ENCODE measurements around the gene IL17F.
A peak's percentile ranks its signal among the peaks of the same experiment; 100 is the strongest.

Gene IL17F

DNA sequence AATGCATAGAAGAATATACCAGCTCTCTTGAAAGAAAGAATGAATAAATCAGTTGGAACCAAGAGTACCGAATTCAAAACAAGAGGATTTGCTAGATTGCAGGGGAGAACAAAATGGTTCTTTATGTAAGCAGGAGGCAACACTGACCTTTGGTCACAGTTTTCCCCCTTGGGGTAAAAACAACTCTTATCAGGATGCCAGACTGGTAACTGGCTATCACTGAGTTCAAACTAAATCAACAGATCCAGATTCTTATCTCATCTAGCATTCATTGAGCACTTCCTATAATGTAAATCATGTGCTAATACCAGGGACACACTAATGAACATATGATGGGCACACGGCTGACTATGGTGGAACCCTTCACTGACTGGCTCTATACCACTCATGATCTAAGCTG, 4.8 kb upstream of the IL17F start:
- DNase-seq (ENCODE audit: low read depth): no peak
- no peak overlapping the region for H3K4me3 ChIP-seq (ENCODE audit: low read length)
- TF ChIP-seq, protein P1, sequence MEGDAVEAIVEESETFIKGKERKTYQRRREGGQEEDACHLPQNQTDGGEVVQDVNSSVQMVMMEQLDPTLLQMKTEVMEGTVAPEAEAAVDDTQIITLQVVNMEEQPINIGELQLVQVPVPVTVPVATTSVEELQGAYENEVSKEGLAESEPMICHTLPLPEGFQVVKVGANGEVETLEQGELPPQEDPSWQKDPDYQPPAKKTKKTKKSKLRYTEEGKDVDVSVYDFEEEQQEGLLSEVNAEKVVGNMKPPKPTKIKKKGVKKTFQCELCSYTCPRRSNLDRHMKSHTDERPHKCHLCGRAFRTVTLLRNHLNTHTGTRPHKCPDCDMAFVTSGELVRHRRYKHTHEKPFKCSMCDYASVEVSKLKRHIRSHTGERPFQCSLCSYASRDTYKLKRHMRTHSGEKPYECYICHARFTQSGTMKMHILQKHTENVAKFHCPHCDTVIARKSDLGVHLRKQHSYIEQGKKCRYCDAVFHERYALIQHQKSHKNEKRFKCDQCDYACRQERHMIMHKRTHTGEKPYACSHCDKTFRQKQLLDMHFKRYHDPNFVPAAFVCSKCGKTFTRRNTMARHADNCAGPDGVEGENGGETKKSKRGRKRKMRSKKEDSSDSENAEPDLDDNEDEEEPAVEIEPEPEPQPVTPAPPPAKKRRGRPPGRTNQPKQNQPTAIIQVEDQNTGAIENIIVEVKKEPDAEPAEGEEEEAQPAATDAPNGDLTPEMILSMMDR (conservative IDR thresholded peaks at IDR 0.05; ENCODE audit: low read depth, low read length): no peak

DNA sequence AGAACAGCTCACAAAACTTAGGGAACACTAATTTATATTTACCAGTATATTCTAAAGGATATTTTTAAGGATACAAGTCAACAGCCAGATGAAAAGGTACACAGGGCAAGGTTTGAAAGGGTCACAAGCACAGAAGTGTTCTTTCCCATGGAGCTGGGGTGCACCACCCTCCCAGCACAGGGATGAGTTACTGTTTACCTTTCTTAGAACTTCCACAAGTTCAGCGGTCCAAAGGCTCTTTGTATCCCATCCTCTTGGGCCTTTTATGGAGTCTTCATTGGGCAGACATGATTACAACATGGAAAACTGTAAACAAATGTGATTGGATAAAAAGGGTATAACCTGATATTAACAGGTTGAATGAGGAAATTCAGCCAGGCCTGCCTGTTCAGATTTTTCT, 1.1 kb upstream of the IL17F start:
- no peak overlapping the region for H3K4me3 ChIP-seq (ENCODE audit: low read length)
- TF ChIP-seq, protein P1 (conservative IDR thresholded peaks at IDR 0.05; ENCODE audit: low read depth, low read length): no peak
- no peak for DNase-seq (ENCODE audit: low read depth)

DNA sequence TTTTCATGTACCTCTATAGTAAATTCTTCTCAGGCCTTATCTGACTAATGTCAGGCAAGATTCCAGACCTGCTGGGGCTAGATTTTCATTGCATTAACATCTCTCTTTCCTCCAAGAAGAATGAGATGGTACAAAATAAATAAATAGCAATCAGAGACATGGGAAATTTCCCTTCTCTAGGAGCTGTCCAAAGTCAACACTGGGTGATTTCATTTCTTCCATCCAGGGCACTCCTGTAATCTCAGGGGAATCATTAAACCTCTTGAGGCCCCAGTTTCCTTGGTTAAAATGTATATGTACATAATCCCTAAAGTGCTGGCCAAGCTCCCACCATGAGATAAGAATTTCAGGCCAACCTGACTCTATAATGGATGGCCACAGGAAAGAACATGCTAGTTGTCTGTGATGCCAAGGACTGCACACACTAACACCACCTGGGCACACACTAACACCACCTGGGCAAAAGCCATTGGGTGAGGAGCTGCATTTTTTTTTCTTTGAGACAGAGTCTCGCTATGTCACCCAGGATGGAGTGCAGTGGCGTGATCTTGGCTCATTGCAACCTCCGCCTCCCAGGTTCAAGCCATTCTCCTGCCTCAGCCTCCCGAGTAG, 912 bp downstream of the IL17F start:
- TF ChIP-seq, protein P1 (conservative IDR thresholded peaks at IDR 0.05; ENCODE audit: low read depth, low read length): no peak
- no peak for DNase-seq (ENCODE audit: low read depth)
- no peak overlapping the region for H3K4me3 ChIP-seq (ENCODE audit: low read length)

DNA sequence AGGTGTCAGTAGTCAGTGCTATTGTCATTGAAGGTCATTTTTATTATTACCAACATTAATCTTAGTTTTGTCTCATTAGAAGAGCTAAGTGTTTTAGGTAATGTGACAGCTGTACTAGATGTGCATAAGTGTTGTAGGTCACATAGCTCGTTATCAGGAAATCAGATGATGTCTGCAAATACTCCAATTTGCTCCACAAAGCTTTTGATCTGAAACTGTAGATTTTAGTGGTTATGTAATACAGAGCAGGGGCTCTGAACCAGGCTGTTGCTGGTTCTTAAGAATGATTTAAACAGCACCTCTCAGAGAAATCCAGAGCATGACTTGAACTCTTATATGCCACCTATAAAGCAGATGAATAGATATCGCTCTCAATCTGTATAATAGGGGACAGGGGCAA, 2.5 kb downstream of the IL17F start:
- no peak for DNase-seq (ENCODE audit: low read depth)

DNA sequence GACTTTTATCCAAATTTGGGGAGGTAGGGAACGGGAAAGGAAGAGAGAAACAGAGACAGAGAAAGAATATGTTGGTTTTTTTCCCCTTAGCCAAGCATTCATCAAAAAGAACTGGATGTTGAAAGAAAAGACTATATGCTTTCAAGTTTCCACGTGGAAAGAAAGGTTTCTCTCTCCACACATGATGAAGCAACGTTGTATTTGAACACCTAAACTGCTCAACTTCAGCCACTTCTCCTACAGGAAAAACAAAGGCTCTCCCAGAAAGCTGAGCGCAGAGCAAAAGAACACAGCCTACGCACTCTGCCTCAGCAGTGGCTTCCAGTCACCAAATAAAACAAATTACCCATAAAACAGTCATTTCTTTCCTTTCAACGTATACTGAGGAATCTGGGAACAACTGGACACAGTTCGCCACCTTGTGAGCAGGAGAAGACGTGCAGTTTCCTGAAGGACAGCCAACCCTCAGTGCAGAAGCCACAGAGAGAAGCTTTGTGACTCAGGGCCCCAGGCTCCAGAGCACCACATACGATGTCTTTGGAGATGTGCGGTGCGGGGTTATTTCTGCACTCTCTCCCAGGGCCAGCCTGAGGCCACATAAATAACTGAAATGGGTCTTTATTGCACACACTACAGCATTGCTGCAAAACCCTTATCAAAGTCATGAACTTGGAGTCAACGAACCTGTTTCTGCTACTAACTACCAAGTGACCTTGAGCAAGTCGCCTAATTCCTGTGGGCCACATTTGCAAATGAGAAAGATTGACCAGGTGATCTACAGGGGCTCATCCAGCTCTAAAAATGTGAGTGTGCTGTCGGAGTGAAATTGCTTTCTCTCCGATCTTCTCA, 10.1 kb downstream of the IL17F start:
- peak; percentile 5 for DNase-seq (ENCODE audit: low read depth)
- no peak overlapping the region for H3K4me3 ChIP-seq (ENCODE audit: low read length)
- TF ChIP-seq, protein P1 (conservative IDR thresholded peaks at IDR 0.05; ENCODE audit: low read depth, low read length): peak; percentile 57

More for the DNA sequence above, 2.5 kb downstream of the IL17F start:
- H3K4me3 ChIP-seq (ENCODE audit: low read length): no peak overlapping the region
- TF ChIP-seq, protein P1 (conservative IDR thresholded peaks at IDR 0.05; ENCODE audit: low read depth, low read length): no peak

DNA sequence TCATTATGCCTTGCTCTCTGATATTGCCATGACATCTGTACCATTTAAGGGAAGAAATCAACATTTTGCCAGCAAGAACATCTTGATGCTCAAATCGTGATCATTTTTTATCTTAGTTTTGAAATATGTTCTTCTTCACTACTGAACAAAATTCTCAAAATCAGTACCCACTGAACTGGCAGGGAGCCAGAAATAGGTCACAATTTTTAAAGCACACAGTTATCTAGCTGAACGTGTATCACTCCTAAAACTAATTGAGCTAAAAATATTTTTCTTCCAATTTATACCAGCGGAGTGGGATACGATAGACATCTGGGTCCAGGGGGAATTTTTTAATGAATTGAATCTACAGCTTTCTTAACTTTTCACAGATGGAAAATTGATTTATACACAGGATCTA, 11.3 kb downstream of the IL17F start:
- TF ChIP-seq, protein P1 (conservative IDR thresholded peaks at IDR 0.05; ENCODE audit: low read depth, low read length): no peak
- no peak overlapping the region for H3K4me3 ChIP-seq (ENCODE audit: low read length)
- DNase-seq (ENCODE audit: low read depth): no peak

Data from retinal pigment epithelial cell (primary cell).